HG03460 (cell line): ENCODE measurements around the gene TGFBRAP1.

Experiments used
- ATAC-seq: cut with Tn5 transposase; IDR thresholded peaks from one replicate; pipeline ENCODE4 v1.9.1; 2021; ENCODE audit not compliant: unreplicated experiment

The TGFBRAP1 gene

GRCh38 chr2:105329561-105330495 lies at the start of gene TGFBRAP1:
TSS of gene TGFBRAP1 (minus strand) at chr2:105329735. CDS start at chr2:105308301, 21,434 bp downstream.
- peak; percentile 65 for ATAC-seq

- ATAC-seq, result no peak
These were observed 49.4 kb upstream of the TGFBRAP1 start for GRCh38 chr2:105378921-105379383.

- no peak for ATAC-seq
These were observed 48.8 kb upstream of the TGFBRAP1 start for GRCh38 chr2:105378276-105378840.

- no peak for ATAC-seq
These were observed 48.3 kb upstream of the TGFBRAP1 start for GRCh38 chr2:105377871-105378270.

GRCh38 chr2:105376789-105377240 lies 47.3 kb upstream of the TGFBRAP1 start:
- ATAC-seq, result no peak

- ATAC-seq, result no peak
These were observed 46.5 kb upstream of the TGFBRAP1 start for GRCh38 chr2:105376010-105376409.

GRCh38 chr2:105375001-105375561 lies 45.5 kb upstream of the TGFBRAP1 start:
- no peak for ATAC-seq

- ATAC-seq, result peak; percentile 79
These were observed 44.4 kb upstream of the TGFBRAP1 start for GRCh38 chr2:105373895-105374401.

GRCh38 chr2:105373344-105373781 lies 43.8 kb upstream of the TGFBRAP1 start:
- peak; percentile 16 for ATAC-seq

GRCh38 chr2:105371810-105372209 lies 42.3 kb upstream of the TGFBRAP1 start:
- no peak for ATAC-seq

- no peak for ATAC-seq
These were observed 41.6 kb upstream of the TGFBRAP1 start for GRCh38 chr2:105371156-105371555.

GRCh38 chr2:105369777-105370690 lies 40.5 kb upstream of the TGFBRAP1 start:
- ATAC-seq, result peak; percentile 88

- no peak for ATAC-seq
These were observed 39.3 kb upstream of the TGFBRAP1 start for GRCh38 chr2:105368759-105369408.

- no peak for ATAC-seq
These were observed 35.7 kb upstream of the TGFBRAP1 start for GRCh38 chr2:105365206-105365605.

- ATAC-seq, result no peak
These were observed 35.1 kb upstream of the TGFBRAP1 start for GRCh38 chr2:105364436-105365139.

- ATAC-seq, result no peak
These were observed 33.5 kb upstream of the TGFBRAP1 start for GRCh38 chr2:105362862-105363591.

- ATAC-seq, result no peak
These were observed 31.8 kb upstream of the TGFBRAP1 start for GRCh38 chr2:105361102-105361889.

- no peak for ATAC-seq
These were observed 29.1 kb upstream of the TGFBRAP1 start for GRCh38 chr2:105358593-105358992.
